SK-N-SH (cell line): Measurements from ENCODE around the gene STK36. TPM values are rescaled to one million over a fixed set of nuclear protein-coding genes. Genes with fewer than 3 reads are reported as not detected.

Source experiments
- CTCF ChIA-PET: fragments of 300-600, 350-600 bp; formaldehyde crosslinking; extraction: SDS; loops from one replicate; lab custom pipeline; 2021; lab: Yijun Ruan, JAX
- POLR2A ChIA-PET: fragments of 350-600 bp; sonication (Branson Sonifier 250); formaldehyde crosslinking; extraction: SDS; loops from one replicate; lab custom pipeline; 2020; ENCODE audit warnings: antibody characterized with exemption, inconsistent platforms; lab: Yijun Ruan, JAX
- DNase-seq: peaks from one replicate; pipeline ENCODE4 v3.0.0; 2012
- H2AFZ ChIP-seq: fragments of 200-600 bp; sonication (generic); 2 replicates; pipeline ENCODE4 v1.8.1; 2016; ENCODE audit warnings: antibody characterized with exemption, mild to moderate bottlenecking, low read depth
- H3F3A ChIP-seq: fragments of 200-600 bp; sonication (generic); replicated peaks from 2 replicates; pipeline ENCODE3; 2016; ENCODE audit warnings: antibody characterized with exemption, mild to moderate bottlenecking; ENCODE audit not compliant: insufficient read depth
- H3K27ac ChIP-seq, 2 experiments: fragments of 200-500 bp in 1 of 2; fragments of 200-600 bp in 1 of 2; sonication (Bioruptor generic) in 1 of 2; sonication (generic), shearing (Covaris generic) in 1 of 2; 2 replicates each; pipeline versions ENCODE4 v1.5.1 to v1.6.1; 2014 to 2016; ENCODE audit warnings: low read depth in 2 of 2, inconsistent platforms in 1 of 2, low read length in 1 of 2, mild to moderate bottlenecking in 1 of 2, mixed read lengths in 1 of 2
- H3K27me3 ChIP-seq: fragments of 200-600 bp; sonication (generic), shearing (Covaris generic); 2 replicates; pipeline ENCODE4 v1.6.1; 2016; ENCODE audit warnings: mixed run types; ENCODE audit not compliant: insufficient read depth
- H3K36me3 ChIP-seq, 2 experiments: fragments of 200-500 bp in 1 of 2; fragments of 200-600 bp in 1 of 2; sonication (Bioruptor generic) in 1 of 2; sonication (generic) in 1 of 2; replicated peaks in 1 of 2; 2 replicates each; pipeline versions ENCODE3 to v1.5.1; 2014 to 2016; ENCODE audit warnings: low read length in 1 of 2, mild to moderate bottlenecking in 1 of 2; ENCODE audit not compliant: insufficient read depth in 2 of 2, control insufficient read depth in 1 of 2
- H3K4me1 ChIP-seq, 2 experiments: fragments of 200-500 bp in 1 of 2; fragments of 200-600 bp in 1 of 2; sonication (Bioruptor generic) in 1 of 2; sonication (generic), shearing (Covaris generic) in 1 of 2; 2 replicates each; pipeline versions ENCODE4 v1.5.1 to v1.6.1; 2014 to 2016; ENCODE audit warnings: low read depth in 1 of 2, low read length in 1 of 2, mixed run types in 1 of 2; ENCODE audit not compliant: insufficient read depth in 2 of 2, control insufficient read depth in 1 of 2
- H3K4me2 ChIP-seq: fragments of 200-600 bp; sonication (generic), shearing (Covaris generic); 2 replicates; pipeline ENCODE4 v1.6.1; 2017; ENCODE audit warnings: mixed run types
- H3K4me3 ChIP-seq, 2 experiments: fragments of 200-500 bp in 1 of 2; fragments of 200-600 bp in 1 of 2; sonication (Bioruptor generic) in 1 of 2; sonication (generic), shearing (Covaris generic) in 1 of 2; 2 replicates each; pipeline versions ENCODE4 v1.5.1 to v1.8.1; 2014 to 2016; ENCODE audit warnings: low read depth in 2 of 2, inconsistent platforms in 1 of 2, low read length in 1 of 2, mild to moderate bottlenecking in 1 of 2, mixed read lengths in 1 of 2, moderate library complexity in 1 of 2
- H3K79me2 ChIP-seq: fragments of 200-600 bp; sonication (generic); 2 replicates; pipeline ENCODE4 v1.8.1; 2017; ENCODE audit warnings: mild to moderate bottlenecking; ENCODE audit not compliant: insufficient read depth
- H3K9ac ChIP-seq: fragments of 200-600 bp; sonication (generic); 2 replicates; pipeline ENCODE4 v1.6.1; 2017; ENCODE audit warnings: mixed run types
- H3K9me2 ChIP-seq: fragments of 200-600 bp; sonication (generic); 2 replicates; pipeline ENCODE4 v1.6.1; 2017; ENCODE audit warnings: mixed run types
- H3K9me3 ChIP-seq: fragments of 200-600 bp; sonication (generic); 2 replicates; pipeline ENCODE4 v1.6.1; 2017; ENCODE audit warnings: mixed run types, mild to moderate bottlenecking, moderate library complexity
- H4K20me1 ChIP-seq: fragments of 200-600 bp; sonication (generic); 2 replicates; pipeline ENCODE4 v1.6.1; 2017; ENCODE audit warnings: mild to moderate bottlenecking, mixed run types; ENCODE audit not compliant: insufficient read depth
- CHD2 ChIP-seq: fragments of 150-350 bp; IDR thresholded peaks from 2 replicates; pipeline ENCODE4 v1.6.1; 2018; ENCODE audit warnings: low read length; ENCODE audit not compliant: partially characterized antibody
- FOXM1 ChIP-seq: IDR thresholded peaks from 2 replicates; pipeline ENCODE4 v1.4.0; 2012; ENCODE audit warnings: low read depth, mild to moderate bottlenecking
- GABPA ChIP-seq: IDR thresholded peaks from 2 replicates; pipeline ENCODE4 v1.4.0; 2012; ENCODE audit warnings: low read depth, mild to moderate bottlenecking
- IRF3 ChIP-seq: fragments of 150-350 bp; IDR thresholded peaks from 2 replicates; pipeline ENCODE4 v1.6.1; 2016; ENCODE audit warnings: mild to moderate bottlenecking, low read depth, low read length
- NRF1 ChIP-seq: IDR thresholded peaks from 2 replicates; pipeline ENCODE4 v1.6.1; 2012; ENCODE audit warnings: low read depth, mild to moderate bottlenecking, low read length
- PBX3 ChIP-seq: IDR thresholded peaks from 2 replicates; pipeline ENCODE4; 2012
- RCOR1 ChIP-seq: fragments of 150-350 bp; IDR thresholded peaks from 2 replicates; pipeline ENCODE4 v1.6.1; 2017; ENCODE audit warnings: antibody characterized with exemption, low read length
- SIN3A ChIP-seq: IDR thresholded peaks from 2 replicates; pipeline ENCODE4 v1.6.1; 2012; ENCODE audit warnings: low read depth, mild to moderate bottlenecking, low read length, moderate library complexity, borderline replicate concordance
- SMC3 ChIP-seq: IDR thresholded peaks from 2 replicates; pipeline ENCODE4 v1.6.1; 2012; ENCODE audit warnings: low read depth, low read length, improper control_type of control experiment
- TCF12 ChIP-seq: IDR thresholded peaks from 2 replicates; pipeline ENCODE4 v1.4.0; 2012
- TEAD4 ChIP-seq: IDR thresholded peaks from 2 replicates; pipeline ENCODE4 v1.4.0; 2012; ENCODE audit warnings: mild to moderate bottlenecking, borderline replicate concordance; ENCODE audit not compliant: insufficient read depth
- USF1 ChIP-seq: IDR thresholded peaks from 2 replicates; pipeline ENCODE4 v1.4.0; 2012; ENCODE audit warnings: low read depth, borderline replicate concordance
- USF2 ChIP-seq: fragments of 150-350 bp; IDR thresholded peaks from 2 replicates; pipeline ENCODE4 v1.6.1; 2017; ENCODE audit warnings: antibody characterized with exemption, low read length, low read depth, borderline replicate concordance
- YY1 ChIP-seq: IDR thresholded peaks from 2 replicates; pipeline ENCODE4 v1.4.0; 2012; ENCODE audit warnings: low read depth, mild to moderate bottlenecking
- ZBTB33 ChIP-seq: IDR thresholded peaks from 2 replicates; pipeline ENCODE4 v1.4.0; 2012; ENCODE audit warnings: low read depth, borderline replicate concordance
- WGBS: methylation state at CpG from one replicate; pipeline ENCODE4 v1.1.6; 2017; ENCODE audit warnings: low lambda C conversion rate; 5-methylcytosine and 5-hydroxymethylcytosine counted together
- polyA plus RNA-seq, 3 experiments: library from polyadenylated mRNA; depleted of rRNA; stranded (reverse); fragments of >200 nt; gene quantifications; 2 replicates each; pipeline ENCODE4 v1.2.3, GENCODE V29; 2012
- TF ChIP-seq, protein P1 (sequence below): IDR thresholded peaks from 2 replicates; pipeline ENCODE4 v1.4.0; 2012; ENCODE audit warnings: low read depth
- TF ChIP-seq, protein P2 (sequence below): IDR thresholded peaks from 2 replicates; pipeline ENCODE4 v1.6.1; 2012; ENCODE audit warnings: mild to moderate bottlenecking, low read depth, low read length, moderate library complexity

STK36 gene
- polyA plus RNA-seq, 1 of the 3 experiments (the other 2 are of a cell fraction) = 53.5 TPM

DNA sequence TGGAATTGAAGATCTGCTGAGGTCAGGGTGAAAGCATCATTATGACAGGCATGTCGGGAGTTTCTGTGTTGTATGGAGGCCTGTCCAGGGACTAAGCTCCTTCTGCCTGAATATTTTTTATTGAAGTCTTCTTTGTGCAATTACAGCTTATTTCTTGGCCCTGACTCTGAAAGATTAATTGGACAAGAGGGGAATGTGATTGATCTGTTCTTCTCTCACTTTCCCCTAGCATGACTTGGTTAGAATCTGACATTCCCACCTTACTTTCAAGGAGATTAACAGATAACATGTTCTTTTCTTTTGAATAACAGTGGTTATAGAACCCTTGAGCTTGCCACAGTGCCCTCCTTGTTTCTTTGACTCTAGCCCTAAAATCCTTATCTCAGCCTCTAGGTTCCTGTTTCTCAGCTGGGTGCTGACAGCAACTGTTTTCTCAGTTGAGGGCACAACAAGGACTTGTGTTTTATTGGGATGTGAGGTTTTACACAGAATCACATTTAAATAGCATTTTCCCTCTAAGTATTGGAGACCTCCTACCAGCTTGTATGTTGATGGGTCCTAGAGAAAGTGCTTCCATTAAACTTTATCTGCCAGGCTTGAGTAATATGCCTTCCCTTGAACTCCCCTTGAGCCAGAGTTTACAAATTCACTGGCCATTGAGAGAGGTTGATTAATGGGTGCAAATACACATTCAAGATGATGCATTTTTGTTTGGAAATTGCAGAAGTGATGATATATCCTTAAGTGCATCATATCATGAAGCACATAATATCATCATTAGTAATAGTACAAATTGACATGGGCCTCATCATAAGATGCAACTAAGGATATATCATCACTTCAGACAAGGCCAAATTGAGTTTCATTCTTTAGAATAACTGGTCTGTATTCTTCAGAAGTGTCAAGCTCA is 51.2 kb downstream of the STK36 start:
- peaks cover 8% of the 10 kb centered on the region; the same call in 1 of the 2 replicates for H4K20me1 ChIP-seq
- peaks cover 0 to 33% of the 10 kb centered on the region in 2 experiments for H3K36me3 ChIP-seq
- no peak overlapping the region for H2AFZ ChIP-seq
- POLR2A ChIA-PET = no interaction called here
- H3F3A ChIP-seq = peaks cover 3% of the 10 kb centered on the region
- 88% methylated on average over 1 of the region's 1 CpG for WGBS
- DNase-seq = no peak
- peaks cover 0 to 2% of the 10 kb centered on the region in 2 experiments; a peak in 1 of 4 replicates for H3K4me1 ChIP-seq
- no peaks in the 10 kb centered on the region for H3K9me2 ChIP-seq
- no peak overlapping the region for H3K4me3 ChIP-seq
- no peak overlapping the region for H3K4me2 ChIP-seq
- no peak overlapping the region for H3K27ac ChIP-seq
- H3K9me3 ChIP-seq = peaks cover 11% of the 10 kb centered on the region; the same call in 1 of the 2 replicates
- H3K79me2 ChIP-seq = peaks cover 94% of the 10 kb centered on the region
- TF ChIP-seq RCOR1 (no peak), SIN3A (no peak), CHD2 (no peak), TEAD4 (no peak), SMC3 (no peak), GABPA (no peak), ZBTB33 (no peak), IRF3 (no peak), YY1 (no peak), FOXM1 (no peak), NRF1 (no peak), TCF12 (no peak), USF2 (no peak), USF1 (no peak), PBX3 (no peak)
- TF ChIP-seq, protein P1, sequence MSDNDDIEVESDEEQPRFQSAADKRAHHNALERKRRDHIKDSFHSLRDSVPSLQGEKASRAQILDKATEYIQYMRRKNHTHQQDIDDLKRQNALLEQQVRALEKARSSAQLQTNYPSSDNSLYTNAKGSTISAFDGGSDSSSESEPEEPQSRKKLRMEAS = no peak
- TF ChIP-seq, protein P2, sequence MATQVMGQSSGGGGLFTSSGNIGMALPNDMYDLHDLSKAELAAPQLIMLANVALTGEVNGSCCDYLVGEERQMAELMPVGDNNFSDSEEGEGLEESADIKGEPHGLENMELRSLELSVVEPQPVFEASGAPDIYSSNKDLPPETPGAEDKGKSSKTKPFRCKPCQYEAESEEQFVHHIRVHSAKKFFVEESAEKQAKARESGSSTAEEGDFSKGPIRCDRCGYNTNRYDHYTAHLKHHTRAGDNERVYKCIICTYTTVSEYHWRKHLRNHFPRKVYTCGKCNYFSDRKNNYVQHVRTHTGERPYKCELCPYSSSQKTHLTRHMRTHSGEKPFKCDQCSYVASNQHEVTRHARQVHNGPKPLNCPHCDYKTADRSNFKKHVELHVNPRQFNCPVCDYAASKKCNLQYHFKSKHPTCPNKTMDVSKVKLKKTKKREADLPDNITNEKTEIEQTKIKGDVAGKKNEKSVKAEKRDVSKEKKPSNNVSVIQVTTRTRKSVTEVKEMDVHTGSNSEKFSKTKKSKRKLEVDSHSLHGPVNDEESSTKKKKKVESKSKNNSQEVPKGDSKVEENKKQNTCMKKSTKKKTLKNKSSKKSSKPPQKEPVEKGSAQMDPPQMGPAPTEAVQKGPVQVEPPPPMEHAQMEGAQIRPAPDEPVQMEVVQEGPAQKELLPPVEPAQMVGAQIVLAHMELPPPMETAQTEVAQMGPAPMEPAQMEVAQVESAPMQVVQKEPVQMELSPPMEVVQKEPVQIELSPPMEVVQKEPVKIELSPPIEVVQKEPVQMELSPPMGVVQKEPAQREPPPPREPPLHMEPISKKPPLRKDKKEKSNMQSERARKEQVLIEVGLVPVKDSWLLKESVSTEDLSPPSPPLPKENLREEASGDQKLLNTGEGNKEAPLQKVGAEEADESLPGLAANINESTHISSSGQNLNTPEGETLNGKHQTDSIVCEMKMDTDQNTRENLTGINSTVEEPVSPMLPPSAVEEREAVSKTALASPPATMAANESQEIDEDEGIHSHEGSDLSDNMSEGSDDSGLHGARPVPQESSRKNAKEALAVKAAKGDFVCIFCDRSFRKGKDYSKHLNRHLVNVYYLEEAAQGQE = no peak
- CTCF ChIA-PET = interaction anchor here (1.0 to 4.2 kb wide), 3 partner anchors 12 to 125 kb away, joined by 4 to 31 read pairs (median 15); partner anchors contain the start of gene TTLL4
- H3K27me3 ChIP-seq = no peaks in the 10 kb centered on the region
- H3K9ac ChIP-seq = no peak overlapping the region
